Stimulated activated naive CD8-positive, alpha-beta T cell treated with anti-CD3 and anti-CD28 coated beads, Interleukin-15, Interleukin-2, amounts not matched to agents 100 ng/mL and 50 ng/mL, for 24 hours (primary cell): Measurements from ENCODE around the gene DTX1.
"Not testable (repeated sequence)": the region's sequence is repeated elsewhere in the genome, so short reads cannot be mapped to it uniquely, and the experiment has no call there.

Experiments used
- H3K27ac Mint-ChIP-seq: one replicate; pipeline ENCODE4 v1.8.0; 2021; ENCODE audit warnings: mild to moderate bottlenecking, mixed read lengths
- H3K27me3 Mint-ChIP-seq: one replicate; pipeline ENCODE4 v1.8.0; 2021; ENCODE audit warnings: mixed read lengths
- H3K36me3 Mint-ChIP-seq: one replicate; pipeline ENCODE4 v1.8.0; 2021; ENCODE audit warnings: low read depth, mixed read lengths
- H3K4me1 Mint-ChIP-seq: one replicate; pipeline ENCODE4 v1.8.0; 2021; ENCODE audit warnings: low read depth, mixed read lengths
- H3K4me3 Mint-ChIP-seq: one replicate; pipeline ENCODE4 v1.8.0; 2021; ENCODE audit warnings: mild to moderate bottlenecking, mixed read lengths
- H3K9me3 Mint-ChIP-seq: one replicate; pipeline ENCODE4 v1.8.0; 2021; ENCODE audit warnings: mixed read lengths

DTX1 gene

GRCh38 chr12:113105606-113106271 lies 49.2 kb downstream of the DTX1 start:
- H3K27ac Mint-ChIP-seq: no peak overlapping the region
- H3K4me1 Mint-ChIP-seq: peaks cover 7% of the 10 kb centered on the region
- no peaks in the 10 kb centered on the region for H3K9me3 Mint-ChIP-seq
- no peaks in the 10 kb centered on the region for H3K36me3 Mint-ChIP-seq
- no peaks in the 10 kb centered on the region for H3K27me3 Mint-ChIP-seq
- no peak overlapping the region for H3K4me3 Mint-ChIP-seq

DNA sequence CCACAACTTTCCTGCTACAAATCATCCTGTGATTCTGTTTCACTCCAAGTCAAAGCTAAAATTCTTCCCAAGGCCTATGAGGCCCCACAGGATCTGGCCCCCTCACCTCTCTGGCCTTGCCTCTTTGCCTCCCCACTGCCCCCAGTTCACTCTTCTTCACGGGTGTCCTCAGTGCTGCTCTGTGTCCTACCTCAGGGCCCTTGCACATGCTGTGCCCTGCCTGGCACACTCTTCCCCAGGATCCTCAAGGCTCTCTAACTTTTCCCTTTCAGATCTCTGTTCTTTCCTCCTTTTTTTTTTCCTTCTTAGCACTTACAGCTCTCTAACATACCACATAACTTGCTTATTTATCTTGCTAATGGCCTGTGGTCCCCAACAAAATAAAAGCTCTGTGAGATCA lies 49.8 kb downstream of the DTX1 start:
- no peak overlapping the region for H3K27ac Mint-ChIP-seq

GRCh38 chr12:113108308-113108707 lies 51.8 kb downstream of the DTX1 start:
- Mint-ChIP-seq H3K27me3 (no peaks in the 10 kb centered on the region), H3K36me3 (no peaks in the 10 kb centered on the region), H3K9me3 (no peaks in the 10 kb centered on the region), H3K27ac (no peak overlapping the region), H3K4me1 (peaks cover 7% of the 10 kb centered on the region), H3K4me3 (no peak overlapping the region)

More for the DNA sequence above, 49.8 kb downstream of the DTX1 start:
- H3K36me3 Mint-ChIP-seq: no peaks in the 10 kb centered on the region
- peaks cover 7% of the 10 kb centered on the region for H3K4me1 Mint-ChIP-seq
- H3K4me3 Mint-ChIP-seq: no peak overlapping the region
- H3K27me3 Mint-ChIP-seq: no peaks in the 10 kb centered on the region
- no peaks in the 10 kb centered on the region for H3K9me3 Mint-ChIP-seq

GRCh38 chr12:113109360-113109759 lies 52.8 kb downstream of the DTX1 start:
- H3K36me3 Mint-ChIP-seq: no peaks in the 10 kb centered on the region
- H3K9me3 Mint-ChIP-seq: no peaks in the 10 kb centered on the region
- H3K27me3 Mint-ChIP-seq: no peaks in the 10 kb centered on the region
- no peak overlapping the region for H3K4me3 Mint-ChIP-seq
- H3K4me1 Mint-ChIP-seq: no peaks in the 10 kb centered on the region
- no peak overlapping the region for H3K27ac Mint-ChIP-seq

DNA sequence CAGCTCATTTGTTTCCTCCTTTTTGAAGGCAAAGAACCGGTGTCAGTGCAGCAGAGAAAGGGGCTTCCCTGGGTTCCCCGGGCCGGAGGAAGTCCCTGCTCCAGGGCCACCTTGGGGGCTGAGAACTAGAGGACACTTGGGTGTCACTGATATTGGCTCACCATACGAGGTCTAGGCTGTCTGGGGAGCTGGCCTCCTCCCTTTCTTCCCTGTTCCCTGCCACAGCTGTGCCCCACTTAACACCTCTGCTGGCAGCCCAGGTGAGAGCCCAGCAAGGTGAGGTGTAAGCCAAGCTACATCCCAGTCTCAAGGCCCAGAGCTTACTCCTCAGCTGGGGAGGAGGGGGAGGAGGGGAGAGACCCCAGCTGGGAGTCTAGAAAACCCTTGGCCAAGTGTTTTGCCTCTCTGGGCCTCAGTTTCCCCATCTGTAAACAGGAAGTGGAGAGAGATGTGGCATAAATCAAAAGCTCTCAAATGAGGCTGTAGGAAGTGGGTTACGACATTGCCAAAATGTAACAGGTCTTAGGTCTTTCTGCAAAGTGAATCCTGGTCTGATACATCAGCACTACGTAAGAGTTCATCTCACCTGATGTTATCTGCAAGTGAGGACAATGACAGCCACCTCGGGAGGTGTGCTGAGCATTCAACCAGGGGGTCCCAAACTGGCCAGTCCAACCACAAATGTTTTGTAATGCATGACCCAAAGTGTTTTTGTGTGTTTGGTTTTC lies 53.5 kb downstream of the DTX1 start:
- Mint-ChIP-seq H3K4me3 (no peak overlapping the region), H3K27me3 (no peaks in the 10 kb centered on the region), H3K9me3 (no peaks in the 10 kb centered on the region), H3K4me1 (no peaks in the 10 kb centered on the region), H3K36me3 (no peaks in the 10 kb centered on the region), H3K27ac (no peak overlapping the region)

DNA sequence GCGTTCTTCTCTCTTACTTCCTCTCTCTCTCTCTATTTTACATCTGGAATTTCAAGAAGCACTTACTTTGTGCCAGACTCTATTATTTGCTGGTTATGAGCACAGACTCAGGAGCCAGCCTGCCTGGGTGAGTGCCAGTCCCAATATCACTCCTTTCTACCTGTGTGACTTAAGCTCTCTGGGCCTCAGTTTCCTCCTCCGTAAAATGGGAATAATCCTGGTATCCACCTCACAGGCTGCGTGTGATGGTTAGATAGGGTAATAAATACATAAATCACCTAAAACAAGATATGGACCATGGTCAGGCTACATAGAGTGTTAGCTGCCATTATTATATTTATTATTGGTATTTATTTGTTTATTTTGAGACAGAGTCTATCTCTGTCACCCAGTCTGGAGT lies 54.7 kb downstream of the DTX1 start:
- no peaks in the 10 kb centered on the region for H3K4me1 Mint-ChIP-seq
- H3K27ac Mint-ChIP-seq: no peak overlapping the region
- H3K4me3 Mint-ChIP-seq: no peak overlapping the region
- H3K36me3 Mint-ChIP-seq: no peaks in the 10 kb centered on the region
- no peaks in the 10 kb centered on the region for H3K9me3 Mint-ChIP-seq
- no peaks in the 10 kb centered on the region for H3K27me3 Mint-ChIP-seq

DNA sequence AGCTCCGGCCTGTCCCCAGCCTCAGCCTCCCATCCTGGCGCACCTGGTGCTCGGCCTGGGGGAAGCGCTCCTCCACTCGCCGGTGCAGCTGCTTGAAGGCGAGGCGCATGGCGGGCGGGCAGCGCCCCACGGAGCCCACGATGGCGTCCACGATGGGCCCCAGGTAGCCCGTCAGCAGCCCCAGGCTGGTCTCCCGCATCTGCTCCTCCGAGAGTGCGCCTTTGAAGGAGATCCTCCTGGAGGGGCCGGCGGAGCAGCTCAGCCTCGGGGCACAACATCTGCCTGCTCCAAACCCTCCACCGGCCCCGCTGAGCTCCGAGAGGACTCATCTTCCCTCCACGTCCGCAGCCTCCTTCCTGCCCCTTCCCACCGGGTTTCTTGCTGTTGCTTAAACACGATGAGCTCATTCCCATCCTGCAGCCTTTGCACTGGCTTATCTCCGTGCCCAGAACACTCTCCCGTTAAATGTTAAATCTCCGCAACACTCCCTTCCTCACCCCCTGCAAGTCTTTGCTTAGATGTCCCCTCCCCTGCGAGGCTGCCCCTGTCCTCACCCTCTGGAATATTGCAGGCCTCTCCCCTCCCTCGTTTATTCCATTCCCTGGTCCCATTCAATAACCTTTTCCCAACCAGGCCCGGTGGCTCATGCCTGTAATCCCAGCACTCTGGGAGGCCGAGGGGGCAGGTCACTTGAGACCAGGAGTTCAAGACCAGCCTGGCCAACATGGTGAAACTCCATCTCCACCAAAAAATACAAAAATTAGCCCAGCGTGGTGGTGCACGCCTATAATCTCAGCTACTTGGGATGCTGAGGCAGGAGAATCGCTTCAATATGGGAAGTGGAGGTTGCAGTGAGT lies 55.7 kb downstream of the DTX1 start:
- Mint-ChIP-seq H3K27me3 (no peaks in the 10 kb centered on the region), H3K27ac (no peak overlapping the region), H3K4me1 (no peaks in the 10 kb centered on the region), H3K4me3 (no peak overlapping the region), H3K9me3 (no peaks in the 10 kb centered on the region), H3K36me3 (no peaks in the 10 kb centered on the region)

DNA sequence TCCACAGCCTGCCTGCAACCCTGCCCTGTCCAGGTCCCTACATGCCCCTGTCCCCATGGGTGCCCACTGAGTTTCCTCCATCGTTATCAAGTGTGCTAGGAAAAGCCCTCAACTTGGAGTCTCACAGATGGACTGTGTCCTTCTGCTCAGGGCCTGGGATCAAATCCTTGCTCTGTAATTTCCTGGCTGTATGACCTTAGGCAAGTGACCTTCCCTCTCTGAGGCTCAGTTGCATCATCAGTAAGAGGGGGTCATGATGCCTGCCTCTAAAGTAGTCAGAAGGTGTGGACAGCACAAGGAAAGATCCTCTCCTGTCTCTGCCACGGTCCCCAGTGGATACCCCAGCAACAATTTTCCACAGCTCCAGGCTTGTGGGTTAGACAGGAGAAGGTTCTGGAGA lies 56.9 kb downstream of the DTX1 start:
- no peaks in the 10 kb centered on the region for H3K27me3 Mint-ChIP-seq

GRCh38 chr12:113114447-113115178 lies 58.1 kb downstream of the DTX1 start:
- Mint-ChIP-seq H3K4me1 (no peaks in the 10 kb centered on the region), H3K9me3 (no peaks in the 10 kb centered on the region), H3K36me3 (no peaks in the 10 kb centered on the region), H3K4me3 (no peak overlapping the region), H3K27me3 (no peaks in the 10 kb centered on the region), H3K27ac (no peak overlapping the region)

More for the DNA sequence above, 56.9 kb downstream of the DTX1 start:
- H3K4me3 Mint-ChIP-seq: no peak overlapping the region
- H3K4me1 Mint-ChIP-seq: no peaks in the 10 kb centered on the region
- H3K36me3 Mint-ChIP-seq: no peaks in the 10 kb centered on the region
- no peak overlapping the region for H3K27ac Mint-ChIP-seq
- no peaks in the 10 kb centered on the region for H3K9me3 Mint-ChIP-seq

DNA sequence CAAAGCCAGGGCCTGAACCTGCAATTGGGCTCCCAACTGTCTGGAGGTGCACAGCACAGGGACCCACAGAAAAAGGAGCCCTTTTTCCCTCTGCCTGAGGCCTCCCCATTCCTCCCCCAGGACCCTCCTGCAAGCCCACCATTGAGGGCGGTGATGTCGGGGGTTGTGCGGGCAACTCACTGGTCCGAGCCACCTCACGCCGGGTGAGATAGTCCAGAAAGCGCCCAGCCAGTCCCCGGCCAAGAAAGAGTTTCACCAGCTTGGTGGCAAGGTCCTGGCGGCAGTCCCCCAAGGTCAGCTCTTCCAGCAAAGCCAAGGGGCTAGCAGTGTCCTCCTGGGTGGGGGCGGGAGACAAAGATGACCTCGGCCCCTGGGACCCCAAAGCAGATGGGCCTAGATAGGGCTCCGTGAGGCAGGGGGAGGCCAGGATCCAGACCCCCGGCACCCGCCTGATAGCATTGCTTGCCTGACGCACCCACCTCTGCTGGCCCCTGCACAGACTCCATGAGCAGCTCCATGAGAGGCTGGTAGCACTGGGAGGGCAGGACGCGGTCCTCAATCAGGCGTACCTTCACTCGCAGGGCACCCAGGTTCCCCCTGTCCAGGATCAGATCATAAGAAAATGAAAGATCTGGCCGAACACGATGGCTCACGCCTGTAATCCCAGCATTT lies 59.1 kb downstream of the DTX1 start:
- H3K4me1 Mint-ChIP-seq: no peaks in the 10 kb centered on the region
- no peak overlapping the region for H3K27ac Mint-ChIP-seq
- no peaks in the 10 kb centered on the region for H3K27me3 Mint-ChIP-seq
- H3K4me3 Mint-ChIP-seq: no peak overlapping the region
- no peaks in the 10 kb centered on the region for H3K9me3 Mint-ChIP-seq
- H3K36me3 Mint-ChIP-seq: no peaks in the 10 kb centered on the region

DNA sequence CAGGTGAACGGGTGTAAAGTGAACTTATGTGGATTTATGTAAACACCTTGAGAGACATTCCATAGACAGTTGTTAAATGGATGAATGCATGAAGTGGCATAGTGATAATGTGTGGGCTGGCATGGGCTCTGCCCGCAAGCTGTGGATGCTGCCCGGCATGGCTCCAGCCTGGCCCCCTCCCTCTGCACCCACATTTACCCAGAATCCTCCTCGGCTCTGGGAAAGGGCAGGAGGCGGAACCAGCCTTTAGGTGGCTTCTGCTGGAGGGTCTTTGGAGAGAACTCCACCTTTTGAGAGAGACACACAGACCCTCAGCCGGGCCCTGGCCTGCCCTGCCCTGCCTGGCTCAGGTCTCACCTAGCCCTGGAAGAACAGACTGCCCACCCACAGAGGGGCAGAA lies 60.3 kb downstream of the DTX1 start:
- H3K27me3 Mint-ChIP-seq: no peaks in the 10 kb centered on the region
- H3K36me3 Mint-ChIP-seq: no peaks in the 10 kb centered on the region
- no peak overlapping the region for H3K27ac Mint-ChIP-seq
- H3K9me3 Mint-ChIP-seq: no peaks in the 10 kb centered on the region
- no peaks in the 10 kb centered on the region for H3K4me1 Mint-ChIP-seq
- no peak overlapping the region for H3K4me3 Mint-ChIP-seq

DNA sequence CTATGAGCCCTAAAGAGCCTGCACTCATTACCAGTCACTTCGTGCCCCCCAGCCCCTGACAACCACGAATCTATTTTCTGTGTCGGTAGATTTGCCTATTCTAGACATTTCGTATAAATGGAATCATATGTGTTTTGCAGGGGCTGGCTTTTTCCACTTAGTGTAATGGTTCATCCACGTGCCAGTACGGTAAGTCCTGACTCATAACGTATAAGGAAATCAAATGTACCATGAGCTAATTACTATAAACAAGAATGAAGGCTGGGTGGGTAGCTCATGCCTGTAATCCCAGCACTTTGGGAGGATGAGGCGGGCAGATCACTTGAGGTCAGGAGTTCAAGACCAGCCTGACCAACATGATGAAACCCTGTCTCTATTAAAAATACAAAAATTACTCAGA lies 61.2 kb downstream of the DTX1 start:
- not testable (repeated sequence) for H3K4me3 Mint-ChIP-seq, H3K4me1 Mint-ChIP-seq, H3K9me3 Mint-ChIP-seq, H3K36me3 Mint-ChIP-seq, H3K27ac Mint-ChIP-seq, H3K27me3 Mint-ChIP-seq

DNA sequence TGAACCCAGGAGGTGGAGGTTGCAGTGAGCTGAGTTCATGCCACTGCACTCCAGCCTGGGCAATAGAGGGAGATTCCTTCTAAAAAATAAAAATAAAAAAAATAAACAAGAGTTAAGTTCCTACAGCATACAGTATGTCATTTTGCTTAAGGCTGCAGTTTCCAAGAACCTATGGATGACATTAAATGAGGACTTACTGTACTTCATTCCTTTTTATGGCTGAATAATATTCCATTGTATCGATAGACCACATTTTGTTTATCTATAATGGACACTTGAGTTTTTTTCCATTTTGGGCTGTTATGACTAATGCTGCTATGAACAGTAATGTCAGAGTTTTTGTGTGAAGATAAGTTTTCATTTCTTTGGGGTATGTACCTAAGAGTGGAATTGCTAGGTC lies 61.6 kb downstream of the DTX1 start:
- Mint-ChIP-seq H3K27me3 (no peaks in the 10 kb centered on the region), H3K4me1 (no peaks in the 10 kb centered on the region), H3K27ac (no peak overlapping the region), H3K9me3 (peaks cover 3% of the 10 kb centered on the region), H3K4me3 (no peak overlapping the region), H3K36me3 (no peaks in the 10 kb centered on the region)

GRCh38 chr12:113119980-113120669 lies 63.6 kb downstream of the DTX1 start:
- Mint-ChIP-seq H3K9me3 (peaks cover 6% of the 10 kb centered on the region), H3K4me3 (no peak overlapping the region), H3K27ac (no peak overlapping the region), H3K4me1 (no peaks in the 10 kb centered on the region), H3K27me3 (no peaks in the 10 kb centered on the region), H3K36me3 (no peaks in the 10 kb centered on the region)
